Neutrophil (primary cell): Measurements from ENCODE around the gene NAB2.

Source experiments
- H3K27ac ChIP-seq: fragments of 200-600 bp; sonication (generic); 2 replicates; pipeline ENCODE4 v1.5.1; 2016; ENCODE audit warnings: mild to moderate bottlenecking, moderate library complexity
- H3K27me3 ChIP-seq: fragments of 200-600 bp; sonication (generic); 2 replicates; pipeline ENCODE4 v1.6.0; 2016; ENCODE audit warnings: mild to moderate bottlenecking
- H3K36me3 ChIP-seq: fragments of 200-600 bp; sonication (generic); 2 replicates; pipeline ENCODE4 v1.5.1; 2017
- H3K4me1 ChIP-seq, 2 experiments: fragments of 200-600 bp in 1 of 2; sonication (generic) in 1 of 2; 1 replicate in 1 of 2; 2 replicates in 1 of 2; pipeline versions ENCODE4 v1.5.1 to v1.6.1; 2013 to 2016; ENCODE audit warnings: low read depth in 1 of 2, low read length in 1 of 2, mild to moderate bottlenecking in 1 of 2, moderate library complexity in 1 of 2; ENCODE audit not compliant: control insufficient read depth in 1 of 2, insufficient read depth in 1 of 2
- H3K4me3 ChIP-seq, 2 experiments: fragments of 200-600 bp in 1 of 2; sonication (generic) in 1 of 2; 1 replicate in 1 of 2; 2 replicates in 1 of 2; pipeline ENCODE4 v1.5.1; 2013 to 2016; ENCODE audit warnings: low read depth in 1 of 2, low read length in 1 of 2, mild to moderate bottlenecking in 1 of 2, moderate library complexity in 1 of 2
- H3K9me3 ChIP-seq: fragments of 200-600 bp; sonication (generic); 2 replicates; pipeline ENCODE4 v1.5.1; 2016
- CTCF ChIP-seq: fragments of 200-600 bp; sonication (generic); IDR thresholded peaks from 2 replicates; pipeline ENCODE4 v1.5.1; 2016; ENCODE audit warnings: antibody characterized with exemption

Gene NAB2

GRCh38 chr12:57085999-57086492 is 2.9 kb upstream of the NAB2 start:
- H3K9me3 ChIP-seq, result no peaks in the 10 kb centered on the region
- no peaks in the 10 kb centered on the region for H3K36me3 ChIP-seq
- H3K27ac ChIP-seq, result no peak overlapping the region
- H3K4me3 ChIP-seq, result no peak overlapping the region
- peaks cover 54% of the 10 kb centered on the region for H3K27me3 ChIP-seq
- H3K4me1 ChIP-seq, result peaks cover 31 to 37% of the 10 kb centered on the region in 2 experiments
- no peak for TF ChIP-seq CTCF

- TF ChIP-seq CTCF, result no peak
- Histone ChIP-seq H3K27ac (peak overlapping the region; percentile 66), H3K27me3 (peaks cover 55% of the 10 kb centered on the region), H3K4me1 (peaks cover 31 to 37% of the 10 kb centered on the region in 2 experiments), H3K9me3 (no peaks in the 10 kb centered on the region), H3K36me3 (no peaks in the 10 kb centered on the region), H3K4me3 (peak overlapping the region; percentile 71 to 89)
Measured at GRCh38 chr12:57086493-57087009, 2.4 kb upstream of the NAB2 start.

GRCh38 chr12:57087010-57087690 is 1.8 kb upstream of the NAB2 start:
- Histone ChIP-seq H3K4me1 (peaks cover 31 to 37% of the 10 kb centered on the region in 2 experiments), H3K36me3 (no peaks in the 10 kb centered on the region)
- no peak for TF ChIP-seq CTCF

GRCh38 chr12:57087691-57088353 is 1.1 kb upstream of the NAB2 start:
- H3K36me3 ChIP-seq, result no peaks in the 10 kb centered on the region
- no peaks in the 10 kb centered on the region for H3K9me3 ChIP-seq
- peak overlapping the region; percentile 66 for H3K27ac ChIP-seq
- peaks cover 55% of the 10 kb centered on the region for H3K27me3 ChIP-seq
- no peak for TF ChIP-seq CTCF
- peak overlapping the region; percentile 71 to 89 for H3K4me3 ChIP-seq
- peaks cover 31 to 37% of the 10 kb centered on the region in 2 experiments for H3K4me1 ChIP-seq

More at GRCh38 chr12:57087010-57087690, 1.8 kb upstream of the NAB2 start:
- H3K4me3 ChIP-seq, result peak overlapping the region; percentile 71 to 89
- no peaks in the 10 kb centered on the region for H3K9me3 ChIP-seq
- peak overlapping the region; percentile 66 for H3K27ac ChIP-seq
- H3K27me3 ChIP-seq, result peaks cover 55% of the 10 kb centered on the region

GRCh38 chr12:57089271-57090245 is 644 bp downstream of the NAB2 start:
- H3K27me3 ChIP-seq, result peaks cover 55% of the 10 kb centered on the region
- TF ChIP-seq CTCF, result no peak
- no peaks in the 10 kb centered on the region for H3K9me3 ChIP-seq
- H3K36me3 ChIP-seq, result no peaks in the 10 kb centered on the region
- peaks cover 31 to 44% of the 10 kb centered on the region in 2 experiments for H3K4me1 ChIP-seq
- peak overlapping the region; percentile 66 for H3K27ac ChIP-seq
- peak overlapping the region; percentile 66 to 71 for H3K4me3 ChIP-seq
